Measurements from ENCODE around the gene DOHH.

DNA sequence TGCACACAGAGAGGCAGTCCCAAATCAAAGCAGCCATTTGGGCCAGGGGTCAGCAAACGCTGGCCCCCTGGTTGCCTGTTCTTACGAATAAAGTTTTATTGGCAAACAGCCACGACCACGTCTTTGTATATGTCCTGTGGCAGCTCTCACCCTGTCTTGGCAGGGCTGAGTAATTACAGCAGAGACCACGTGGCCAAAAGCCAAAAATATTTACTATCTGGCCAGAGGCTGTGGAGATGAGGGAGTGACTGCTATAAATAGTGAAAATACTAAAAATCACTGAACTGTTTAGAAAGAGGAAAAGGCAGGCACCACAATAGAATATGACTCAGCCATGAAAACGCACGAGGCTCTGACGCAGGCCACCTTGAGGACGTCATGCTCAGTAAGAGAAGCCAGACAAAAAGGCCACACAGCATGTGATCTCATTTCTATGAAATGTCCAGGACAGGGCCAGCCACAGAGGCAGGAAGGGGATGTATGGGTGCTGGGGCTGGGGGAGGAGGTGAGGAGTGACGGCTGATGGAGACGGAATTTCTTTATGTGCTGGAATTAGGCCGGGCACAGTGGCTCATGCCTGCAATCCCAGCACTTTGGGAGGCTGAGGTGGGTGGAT is 49.6 kb downstream of the DOHH start:
- TF ChIP-seq EZH2 (IDR thresholded peaks at IDR 0.05; ENCODE audit: insufficient read depth, low read length) = no peak
- TF ChIP-seq, protein P1, sequence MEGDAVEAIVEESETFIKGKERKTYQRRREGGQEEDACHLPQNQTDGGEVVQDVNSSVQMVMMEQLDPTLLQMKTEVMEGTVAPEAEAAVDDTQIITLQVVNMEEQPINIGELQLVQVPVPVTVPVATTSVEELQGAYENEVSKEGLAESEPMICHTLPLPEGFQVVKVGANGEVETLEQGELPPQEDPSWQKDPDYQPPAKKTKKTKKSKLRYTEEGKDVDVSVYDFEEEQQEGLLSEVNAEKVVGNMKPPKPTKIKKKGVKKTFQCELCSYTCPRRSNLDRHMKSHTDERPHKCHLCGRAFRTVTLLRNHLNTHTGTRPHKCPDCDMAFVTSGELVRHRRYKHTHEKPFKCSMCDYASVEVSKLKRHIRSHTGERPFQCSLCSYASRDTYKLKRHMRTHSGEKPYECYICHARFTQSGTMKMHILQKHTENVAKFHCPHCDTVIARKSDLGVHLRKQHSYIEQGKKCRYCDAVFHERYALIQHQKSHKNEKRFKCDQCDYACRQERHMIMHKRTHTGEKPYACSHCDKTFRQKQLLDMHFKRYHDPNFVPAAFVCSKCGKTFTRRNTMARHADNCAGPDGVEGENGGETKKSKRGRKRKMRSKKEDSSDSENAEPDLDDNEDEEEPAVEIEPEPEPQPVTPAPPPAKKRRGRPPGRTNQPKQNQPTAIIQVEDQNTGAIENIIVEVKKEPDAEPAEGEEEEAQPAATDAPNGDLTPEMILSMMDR (IDR thresholded peaks at IDR 0.05; ENCODE audit: insufficient read depth, low read depth, low read length) = no peak
